ENCODE data around the gene ZNHIT2. TPM values are rescaled to one million over a fixed set of nuclear protein-coding genes. Genes with fewer than 3 reads are reported as not detected.

Gene ZNHIT2
- total and polyA plus RNA-seq, 2 experiments from 2014 or later, result 13.2 to 15.5 TPM

DNA sequence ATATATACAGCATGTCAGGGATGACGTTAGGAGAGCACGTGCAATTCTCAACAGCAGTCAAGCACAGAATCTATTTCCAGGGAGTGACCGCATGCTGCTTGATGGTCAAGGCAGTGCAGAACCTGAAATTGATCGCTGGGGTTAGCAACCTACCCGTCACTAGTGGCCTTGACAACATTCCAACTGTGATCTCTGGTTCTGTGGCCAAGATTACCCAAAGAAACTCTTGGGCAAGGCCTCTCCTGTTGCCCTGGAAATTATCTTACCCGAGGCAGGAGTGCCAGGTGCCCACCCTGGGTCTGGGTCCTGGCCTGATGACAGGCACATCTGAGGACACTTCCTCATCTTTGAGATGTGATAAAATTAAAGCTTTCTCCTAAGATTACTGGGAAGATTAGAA, 3.7 kb downstream of the ZNHIT2 start:
- H3K27ac ChIP-seq, result no peak overlapping the region
- 0 out of 2 replicates have a peak, but pooled peaks cover 7% of the 10 kb centered on the region for H3K36me3 ChIP-seq (ENCODE audit: low read depth)
- H3K9me2 ChIP-seq (ENCODE audit: insufficient read depth), result no peaks in the 10 kb centered on the region
- in situ Hi-C loops (cut with MboI), result no loop called here
- H3K9ac ChIP-seq, result no peak overlapping the region
- peaks cover 17% of the 10 kb centered on the region for H3F3A ChIP-seq (ENCODE audit: insufficient read depth)
- WGBS, 2 experiments (ENCODE audit: low coverage in 1 of 2, low lambda C conversion rate in 2 of 2, missing lambda C conversion rate in 2 of 2), result 53 to 64% methylated on average over 6 of the region's 6 CpGs
- H3K79me2 ChIP-seq (ENCODE audit: insufficient read depth), result peaks cover 18% of the 10 kb centered on the region
- DNase-seq, result no peak
- no peak overlapping the region for H2AFZ ChIP-seq
- H3K4me2 ChIP-seq (ENCODE audit: unreplicated experiment), result no peak overlapping the region
- TF ChIP-seq EZH2 (IDR thresholded peaks at IDR 0.05; ENCODE audit: insufficient read depth, poor library complexity, severe bottlenecking), result no peak
- TF ChIP-seq EZH2phosphoT487 (IDR thresholded peaks at IDR 0.05; ENCODE audit: insufficient read depth, low read depth), result no peak
- H4K20me1 ChIP-seq (ENCODE audit: insufficient read depth), result no peaks in the 10 kb centered on the region
- H3K27me3 ChIP-seq (replicated peaks; ENCODE audit: insufficient read depth), result no peaks in the 10 kb centered on the region
- H3K4me3 ChIP-seq, result no peak overlapping the region
- peaks cover 17% of the 10 kb centered on the region; the same call in 1 of the 2 replicates for H3K4me1 ChIP-seq (ENCODE audit: insufficient read depth)
- no peaks in the 10 kb centered on the region for H3K9me3 ChIP-seq (ENCODE audit: low read depth)

DNA sequence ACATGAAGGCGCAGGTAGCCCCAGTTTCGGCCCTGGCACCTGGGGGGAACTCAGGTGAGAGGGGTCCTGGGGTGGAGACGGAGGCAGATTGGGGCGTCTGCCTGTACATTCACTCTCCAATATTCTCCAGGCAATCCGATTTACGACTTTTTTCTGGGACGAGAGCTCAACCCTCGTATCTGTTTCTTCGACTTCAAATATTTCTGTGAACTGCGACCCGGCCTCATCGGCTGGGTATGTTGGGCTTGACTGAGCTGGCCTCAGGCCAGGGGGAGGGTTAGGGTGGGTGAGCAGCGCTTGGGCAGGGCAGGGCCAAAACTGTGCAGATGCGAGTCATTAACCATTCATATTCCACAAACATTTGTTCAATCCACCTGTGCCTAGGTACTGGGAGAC, 4.1 kb downstream of the ZNHIT2 start:
- H3K27ac ChIP-seq, result no peak overlapping the region
- peaks cover 14% of the 10 kb centered on the region for H3K79me2 ChIP-seq (ENCODE audit: insufficient read depth)
- H3K9me2 ChIP-seq (ENCODE audit: insufficient read depth), result no peaks in the 10 kb centered on the region
- 10 to 19% methylated on average over 14 of the region's 14 CpGs for WGBS, 2 experiments (ENCODE audit: low coverage in 1 of 2, low lambda C conversion rate in 2 of 2, missing lambda C conversion rate in 2 of 2)
- H3K4me1 ChIP-seq (ENCODE audit: insufficient read depth), result peaks cover 17% of the 10 kb centered on the region; the same call in 1 of the 2 replicates
- TF ChIP-seq EZH2phosphoT487 (IDR thresholded peaks at IDR 0.05; ENCODE audit: insufficient read depth, low read depth), result no peak
- TF ChIP-seq EZH2 (IDR thresholded peaks at IDR 0.05; ENCODE audit: insufficient read depth, poor library complexity, severe bottlenecking), result no peak
- DNase-seq, result peak; percentile 26
- no peaks in the 10 kb centered on the region for H3K9me3 ChIP-seq (ENCODE audit: low read depth)
- H3K4me3 ChIP-seq, result 0 out of 2 replicates have a peak overlapping the region, but pooled peaks have one; percentile 71
- H3F3A ChIP-seq (ENCODE audit: insufficient read depth), result peaks cover 12% of the 10 kb centered on the region
- peak overlapping the region; percentile 41 for H3K4me2 ChIP-seq (ENCODE audit: unreplicated experiment)
- peak overlapping the region; percentile 26; the same call in 1 of the 2 replicates for H2AFZ ChIP-seq
- 0 out of 2 replicates have a peak, but pooled peaks cover 2% of the 10 kb centered on the region for H3K36me3 ChIP-seq (ENCODE audit: low read depth)
- H4K20me1 ChIP-seq (ENCODE audit: insufficient read depth), result no peaks in the 10 kb centered on the region
- no peak overlapping the region for H3K9ac ChIP-seq
- H3K27me3 ChIP-seq (replicated peaks; ENCODE audit: insufficient read depth), result no peaks in the 10 kb centered on the region
- in situ Hi-C loops (cut with MboI), result no loop called here

DNA sequence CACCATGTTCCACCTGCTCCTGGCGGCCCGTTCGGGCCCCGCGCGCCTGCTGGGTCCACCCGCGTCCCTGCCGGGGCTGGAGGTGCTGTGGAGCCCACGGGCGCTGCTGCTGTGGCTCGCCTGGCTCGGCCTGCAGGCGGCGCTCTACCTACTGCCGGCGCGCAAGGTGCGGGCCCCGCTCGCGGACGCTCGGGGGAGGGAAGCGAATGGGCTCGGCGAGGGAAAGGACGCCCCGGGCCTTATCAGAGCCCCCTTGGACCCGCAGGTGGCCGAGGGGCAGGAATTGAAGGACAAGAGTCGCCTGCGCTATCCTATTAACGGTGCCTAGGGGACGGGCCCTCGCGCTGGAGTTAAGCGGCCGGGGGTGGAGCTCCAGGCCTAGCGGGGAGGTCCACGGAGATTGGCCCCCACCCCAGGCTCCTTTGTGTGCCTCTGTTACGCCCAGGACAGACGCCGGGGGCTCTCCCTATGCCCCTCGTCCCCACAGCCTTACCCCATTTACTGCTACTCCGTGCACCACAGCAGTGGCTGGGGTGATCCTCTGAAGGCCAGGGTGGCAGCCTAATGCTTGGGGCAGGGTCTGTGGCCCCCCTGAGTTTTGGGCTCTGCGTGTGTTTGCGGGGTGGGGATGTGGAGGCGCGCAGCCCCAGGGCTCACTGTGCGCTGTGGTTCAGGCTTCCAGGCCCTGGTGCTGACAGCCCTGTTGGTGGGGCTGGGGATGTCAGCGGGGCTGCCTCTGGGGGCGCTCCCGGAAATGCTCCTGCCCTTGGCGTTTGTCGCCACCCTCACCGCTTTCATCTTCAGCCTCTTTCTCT, 4.7 kb downstream of the ZNHIT2 start:
- no peaks in the 10 kb centered on the region for H3K9me2 ChIP-seq (ENCODE audit: insufficient read depth)
- peak overlapping the region; percentile 24; the same call in 1 of the 2 replicates for H3K9ac ChIP-seq
- no peak overlapping the region for H3K27ac ChIP-seq
- in situ Hi-C loops (cut with MboI), result no loop called here
- peaks cover 14% of the 10 kb centered on the region for H3K79me2 ChIP-seq (ENCODE audit: insufficient read depth)
- H3K4me2 ChIP-seq (ENCODE audit: unreplicated experiment), result peak overlapping the region; percentile 97
- peak overlapping the region; percentile 71 for H3K4me3 ChIP-seq
- H3K27me3 ChIP-seq (replicated peaks; ENCODE audit: insufficient read depth), result no peaks in the 10 kb centered on the region
- TF ChIP-seq EZH2 (IDR thresholded peaks at IDR 0.05; ENCODE audit: insufficient read depth, poor library complexity, severe bottlenecking) (no peak), EZH2phosphoT487 (IDR thresholded peaks at IDR 0.05; ENCODE audit: insufficient read depth, low read depth) (no peak)
- 0 out of 2 replicates have a peak, but pooled peaks cover 6% of the 10 kb centered on the region for H3F3A ChIP-seq (ENCODE audit: insufficient read depth)
- H3K36me3 ChIP-seq (ENCODE audit: low read depth), result no peaks in the 10 kb centered on the region
- DNase-seq, result peak; percentile 73
- H2AFZ ChIP-seq, result peak overlapping the region; percentile 26; the same call in 1 of the 2 replicates
- WGBS, 2 experiments (ENCODE audit: low coverage in 1 of 2, low lambda C conversion rate in 2 of 2, missing lambda C conversion rate in 2 of 2), result 2 to 4% methylated on average over 40 to 48 of the region's 57 CpGs
- no peaks in the 10 kb centered on the region for H4K20me1 ChIP-seq (ENCODE audit: insufficient read depth)
- peaks cover 17% of the 10 kb centered on the region; the same call in 1 of the 2 replicates for H3K4me1 ChIP-seq (ENCODE audit: insufficient read depth)
- H3K9me3 ChIP-seq (ENCODE audit: low read depth), result no peaks in the 10 kb centered on the region

DNA sequence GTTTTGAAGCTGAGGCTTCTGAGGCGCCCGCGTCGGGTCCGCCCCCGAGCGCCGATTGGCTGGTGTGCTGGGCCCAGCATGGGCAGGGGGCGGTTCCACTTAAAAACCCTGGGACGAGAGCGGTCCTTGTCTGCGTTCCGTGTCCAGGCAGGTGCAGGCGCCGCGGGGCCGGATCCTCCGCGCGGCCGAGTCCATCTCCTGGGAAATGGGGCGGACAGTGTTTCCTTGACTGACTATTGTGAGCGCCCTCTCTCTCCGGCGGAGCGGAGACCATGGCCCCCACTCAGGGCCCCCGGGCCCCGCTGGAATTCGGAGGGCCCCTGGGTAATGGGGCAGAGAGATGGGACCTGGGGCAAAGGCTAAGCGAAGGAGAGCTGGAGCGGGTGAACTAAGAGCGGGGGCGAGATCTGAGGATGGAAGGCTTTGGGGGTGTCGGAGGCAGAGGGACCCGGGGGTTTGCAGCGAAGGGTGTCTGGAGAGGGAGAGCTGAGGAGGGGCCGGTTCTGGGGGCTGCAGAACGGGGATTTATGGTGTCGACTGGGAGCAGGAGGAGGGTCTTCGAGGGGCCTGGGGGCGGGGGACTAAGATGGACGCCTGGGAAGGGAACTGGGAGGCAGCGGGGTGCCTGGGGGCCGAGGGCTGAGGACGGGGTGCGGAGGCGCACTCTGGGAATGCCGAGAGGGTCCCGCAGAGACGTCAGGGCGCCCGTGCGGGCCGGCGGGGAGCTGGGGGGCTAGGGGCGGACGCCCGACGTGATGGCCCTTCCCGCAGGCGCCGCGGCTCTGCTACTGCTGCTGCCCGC, 5.6 kb downstream of the ZNHIT2 start, which contains the start of gene TM7SF2:
TM7SF2 (plus strand) TSS at position 129 of the 802 bp plus-strand sequence; CDS start at position 273, 144 bp downstream.
- Histone ChIP-seq H3K4me3 (peak within 1 kb of the TSS; percentile 71), H2AFZ (peak within 1 kb of the TSS; percentile 26; the same call in 1 of the 2 replicates), H3K9me2 (ENCODE audit: insufficient read depth) (no peaks in the 10 kb centered on the region), H3K27ac (no peak within 1 kb of the TSS), H3K4me2 (ENCODE audit: unreplicated experiment) (peak within 1 kb of the TSS; percentile 97), H3K27me3 (replicated peaks; ENCODE audit: insufficient read depth) (no peaks in the 10 kb centered on the region), H3K9me3 (ENCODE audit: low read depth) (no peaks in the 10 kb centered on the region), H3F3A (ENCODE audit: insufficient read depth) (0 out of 2 replicates have a peak, but pooled peaks cover 6% of the 10 kb centered on the region), H3K36me3 (ENCODE audit: low read depth) (no peaks in the 10 kb centered on the region), H3K4me1 (ENCODE audit: insufficient read depth) (peaks cover 17% of the 10 kb centered on the region; the same call in 1 of the 2 replicates), H3K9ac (peak within 1 kb of the TSS; percentile 50), H3K79me2 (ENCODE audit: insufficient read depth) (peaks cover 14% of the 10 kb centered on the region), H4K20me1 (ENCODE audit: insufficient read depth) (no peaks in the 10 kb centered on the region)
- DNase-seq, result peak; percentile 95
- WGBS, 2 experiments (ENCODE audit: low coverage in 1 of 2, low lambda C conversion rate in 2 of 2, missing lambda C conversion rate in 2 of 2), result 1 to 2% methylated on average over 37 to 49 of the region's 64 CpGs
- in situ Hi-C loops (cut with MboI), result no loop called here
- no peak for TF ChIP-seq EZH2phosphoT487 (IDR thresholded peaks at IDR 0.05; ENCODE audit: insufficient read depth, low read depth)
- no peak for TF ChIP-seq EZH2 (IDR thresholded peaks at IDR 0.05; ENCODE audit: insufficient read depth, poor library complexity, severe bottlenecking)

All from GM23248 (cell line).